ENCODE results near the gene DUSP10. TPM values are rescaled to one million over a fixed set of nuclear protein-coding genes. Genes with fewer than 3 reads are reported as not detected.
A peak's percentile ranks its signal among the peaks of the same experiment; 100 is the strongest.

Gene DUSP10
- total and polyA plus RNA-seq, 12 donors, result 1.8 to 9.7 (median 3.8) TPM

DNA sequence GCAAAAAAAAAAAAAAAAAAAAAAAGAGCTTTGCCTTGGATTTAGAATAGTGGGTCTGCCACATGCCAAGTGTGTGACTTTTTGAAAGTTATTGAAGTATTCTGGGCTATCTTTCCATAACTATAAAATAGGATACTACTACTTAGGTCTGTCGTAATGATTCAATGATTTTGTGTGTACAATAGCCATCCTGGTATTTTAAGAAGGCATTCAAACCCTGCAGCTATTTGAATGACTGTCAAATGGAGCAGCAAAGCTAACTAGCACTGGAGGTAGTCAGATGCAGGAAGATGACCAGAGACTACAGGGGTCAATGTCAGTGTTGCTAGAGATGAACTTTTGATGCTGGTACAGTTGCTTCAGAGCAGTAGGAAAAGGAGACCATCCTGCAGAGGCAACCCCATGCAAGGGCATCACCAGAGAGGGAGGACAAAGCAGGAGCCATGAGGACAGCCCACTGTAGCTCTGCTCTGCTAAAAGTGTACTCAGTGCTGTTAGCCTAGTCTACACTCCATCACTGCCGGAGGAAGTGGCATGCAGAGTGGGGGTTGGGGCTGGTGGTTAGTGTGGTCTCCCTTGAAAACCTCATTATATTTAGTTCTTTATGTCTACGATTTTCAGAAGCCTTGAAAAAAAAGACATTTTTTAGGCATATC, 29.0 kb downstream of the DUSP10 start:
- Histone ChIP-seq H3K36me3 (no peaks in the 10 kb centered on the region), H3K9me3 (no peaks in the 10 kb centered on the region), H3K27ac (peak overlapping the region in 1 of 10 donors; percentile 75), H3K4me3 (no peak overlapping the region), H3K27me3 (no peaks in the 10 kb centered on the region), H3K4me1 (peaks cover 0 to 96% (median 5%) of the 10 kb centered on the region in 9 donors)
- TF ChIP-seq, protein P1, sequence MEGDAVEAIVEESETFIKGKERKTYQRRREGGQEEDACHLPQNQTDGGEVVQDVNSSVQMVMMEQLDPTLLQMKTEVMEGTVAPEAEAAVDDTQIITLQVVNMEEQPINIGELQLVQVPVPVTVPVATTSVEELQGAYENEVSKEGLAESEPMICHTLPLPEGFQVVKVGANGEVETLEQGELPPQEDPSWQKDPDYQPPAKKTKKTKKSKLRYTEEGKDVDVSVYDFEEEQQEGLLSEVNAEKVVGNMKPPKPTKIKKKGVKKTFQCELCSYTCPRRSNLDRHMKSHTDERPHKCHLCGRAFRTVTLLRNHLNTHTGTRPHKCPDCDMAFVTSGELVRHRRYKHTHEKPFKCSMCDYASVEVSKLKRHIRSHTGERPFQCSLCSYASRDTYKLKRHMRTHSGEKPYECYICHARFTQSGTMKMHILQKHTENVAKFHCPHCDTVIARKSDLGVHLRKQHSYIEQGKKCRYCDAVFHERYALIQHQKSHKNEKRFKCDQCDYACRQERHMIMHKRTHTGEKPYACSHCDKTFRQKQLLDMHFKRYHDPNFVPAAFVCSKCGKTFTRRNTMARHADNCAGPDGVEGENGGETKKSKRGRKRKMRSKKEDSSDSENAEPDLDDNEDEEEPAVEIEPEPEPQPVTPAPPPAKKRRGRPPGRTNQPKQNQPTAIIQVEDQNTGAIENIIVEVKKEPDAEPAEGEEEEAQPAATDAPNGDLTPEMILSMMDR (IDR thresholded peaks at IDR 0.05), result no peak
- intact Hi-C loops (cut with DNase I), result no loop called here
- WGBS, 2 donors, result 88 to 91% methylated on average over 3 of the region's 3 CpGs
- DNase-seq (peak in 1 of 2 donors; percentile 11), ATAC-seq (peak in 4 of 8 donors; percentile 39 to 53 (median 48))

DNA sequence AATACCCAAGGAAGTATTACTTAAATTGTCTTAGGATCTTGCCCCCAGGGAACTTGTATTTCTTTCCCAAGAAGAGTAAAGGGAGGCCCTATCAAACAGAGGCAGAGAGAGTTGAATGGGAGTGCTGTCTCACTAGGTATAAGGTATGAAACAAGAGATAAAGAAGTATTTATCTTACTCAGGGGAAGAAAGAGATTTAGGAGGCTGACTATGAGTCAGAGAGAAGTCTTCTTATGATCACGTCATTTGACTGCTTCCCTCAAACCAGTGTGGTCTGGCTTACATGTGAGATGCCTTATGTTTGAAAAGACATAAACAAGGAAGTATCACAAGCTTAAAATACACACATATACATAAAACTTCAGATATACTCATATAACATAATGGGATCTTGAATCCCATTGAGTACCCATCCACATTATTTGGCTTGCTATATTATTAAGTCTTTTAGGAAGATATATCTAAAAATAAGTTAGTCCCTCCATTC, 29.6 kb downstream of the DUSP10 start:
- Histone ChIP-seq H3K9me3 (no peaks in the 10 kb centered on the region), H3K4me1 (peaks cover 0 to 97% (median 5%) of the 10 kb centered on the region in 9 donors), H3K27ac (peak overlapping the region in 2 of 10 donors; percentile 15 to 75), H3K27me3 (no peaks in the 10 kb centered on the region), H3K36me3 (no peaks in the 10 kb centered on the region), H3K4me3 (no peak overlapping the region)
- TF ChIP-seq, protein P1 (IDR thresholded peaks at IDR 0.05), result no peak
- ATAC-seq, result peak in 3 of 8 donors; percentile 18 to 53 (median 44)
- intact Hi-C loops (cut with DNase I), result no loop called here
- 82 to 90% methylated on average over 1 of the region's 1 CpG for WGBS, 2 donors
- DNase-seq, result no peak

DNA sequence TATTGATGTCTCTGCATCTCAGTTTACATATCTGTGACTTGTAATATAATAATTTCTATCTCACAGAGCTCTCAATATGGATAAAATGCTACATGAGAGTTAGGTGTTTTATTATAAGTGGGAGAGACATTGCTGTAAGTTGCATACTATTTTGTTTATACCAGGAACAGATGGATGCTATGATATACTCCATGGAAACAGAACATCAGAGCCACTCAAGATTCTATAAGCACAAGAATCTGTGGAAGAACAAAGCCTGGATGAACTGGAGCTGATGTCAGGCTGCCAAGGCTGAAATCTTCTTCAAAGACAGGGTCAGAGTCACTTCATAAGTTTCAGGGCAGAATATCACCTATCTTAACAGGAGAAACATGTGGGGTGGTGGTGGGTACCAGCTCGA, 30.2 kb downstream of the DUSP10 start:
- Histone ChIP-seq H3K27me3 (no peaks in the 10 kb centered on the region), H3K36me3 (no peaks in the 10 kb centered on the region), H3K27ac (peak overlapping the region in 2 of 10 donors; percentile 15 to 75), H3K9me3 (no peaks in the 10 kb centered on the region), H3K4me3 (no peak overlapping the region), H3K4me1 (peaks cover 0 to 98% (median 5%) of the 10 kb centered on the region in 9 donors)
- intact Hi-C loops (cut with DNase I), result no loop called here
- ATAC-seq (no peak), DNase-seq (no peak)
- TF ChIP-seq, protein P1 (IDR thresholded peaks at IDR 0.05), result no peak
- WGBS, 2 donors, result 91 to 98% methylated on average over 1 of the region's 1 CpG

DNA sequence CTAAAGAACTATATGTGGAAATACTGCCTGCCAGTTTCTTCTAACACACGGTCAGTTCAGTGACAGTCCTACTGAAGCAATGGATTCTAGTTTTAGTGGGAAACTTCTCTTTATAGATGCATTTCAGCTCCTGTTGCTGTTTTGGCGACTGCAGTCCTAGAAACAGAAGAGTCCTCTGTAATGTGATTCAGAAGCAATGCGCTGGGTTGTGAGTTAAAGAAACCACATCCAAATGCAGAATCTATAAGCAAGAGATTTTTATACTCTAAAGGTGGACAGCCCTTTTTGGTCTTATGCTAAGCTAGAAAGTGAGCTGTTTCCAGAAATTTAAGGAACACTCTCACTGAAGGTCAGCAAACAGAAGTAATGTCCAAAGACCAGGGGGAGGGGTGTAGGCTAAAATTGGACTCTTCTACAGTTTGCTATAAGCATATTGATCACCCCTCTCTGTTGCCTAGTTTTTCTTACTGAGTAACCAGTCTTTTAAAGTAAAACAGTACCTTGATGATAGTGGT, 30.8 kb downstream of the DUSP10 start:
- H3K27me3 ChIP-seq, result no peaks in the 10 kb centered on the region
- ATAC-seq (no peak), DNase-seq (no peak)
- WGBS, 2 donors, result 80 to 82% methylated on average over 3 of the region's 3 CpGs
- intact Hi-C loops (cut with DNase I), result no loop called here
- TF ChIP-seq, protein P1 (IDR thresholded peaks at IDR 0.05), result no peak
- peaks cover 0 to 2% (median 0%) of the 10 kb centered on the region in 9 donors for H3K36me3 ChIP-seq
- H3K27ac ChIP-seq, result peak overlapping the region in 1 of 10 donors; percentile 75
- no peaks in the 10 kb centered on the region for H3K9me3 ChIP-seq
- peaks cover 0 to 94% (median 5%) of the 10 kb centered on the region in 9 donors for H3K4me1 ChIP-seq
- no peak overlapping the region for H3K4me3 ChIP-seq

Measured in heart right ventricle (tissue), 16 donors.